Activated CD4-positive, CD25-positive, alpha-beta regulatory T cell treated with anti-CD3 and anti-CD28 coated beads, Interleukin-2, amount 50 U/mL, for 72 hours (primary cell): ENCODE results near the gene THAP6.
"Not testable (repeated sequence)": the region's sequence is repeated elsewhere in the genome, so short reads cannot be mapped to it uniquely, and the experiment has no call there.

Source experiments
- DNase-seq: peaks from one replicate; pipeline ENCODE4 v3.0.0; 2021

Gene THAP6

GRCh38 chr4:75527482-75527881 is 13.2 kb downstream of the THAP6 start:
- DNase-seq, result no peak

GRCh38 chr4:75530556-75531322 is 16.5 kb downstream of the THAP6 start:
- DNase-seq, result no peak

- not testable (repeated sequence) for DNase-seq
Measured at GRCh38 chr4:75531536-75532143, 17.4 kb downstream of the THAP6 start.

- not testable (repeated sequence) for DNase-seq
Measured at GRCh38 chr4:75533339-75533887, 19.1 kb downstream of the THAP6 start.

- DNase-seq, result not testable (repeated sequence)
Measured at GRCh38 chr4:75533926-75534325, 19.7 kb downstream of the THAP6 start.

- DNase-seq, result not testable (repeated sequence)
Measured at GRCh38 chr4:75537308-75537707, 23.0 kb downstream of the THAP6 start.

GRCh38 chr4:75542824-75543223 is 28.6 kb downstream of the THAP6 start:
- DNase-seq, result no peak

GRCh38 chr4:75544220-75544619 is 29.9 kb downstream of the THAP6 start:
- not testable (repeated sequence) for DNase-seq

GRCh38 chr4:75544870-75545269 is 30.6 kb downstream of the THAP6 start:
- no peak for DNase-seq

- no peak for DNase-seq
Measured at GRCh38 chr4:75545526-75545925, 31.3 kb downstream of the THAP6 start.

GRCh38 chr4:75547647-75548387 is 33.5 kb downstream of the THAP6 start:
- no peak for DNase-seq

GRCh38 chr4:75549019-75549418 is 34.7 kb downstream of the THAP6 start:
- DNase-seq, result no peak

GRCh38 chr4:75552452-75552851 is 38.2 kb downstream of the THAP6 start:
- DNase-seq, result no peak

- peak; percentile 35 for DNase-seq
Measured at GRCh38 chr4:75555294-75556164, 41.3 kb downstream of the THAP6 start, which contains the start of gene ODAPH. Gene ODAPH (plus strand): TSS chr4:75556066. CDS start chr4:75556083, 17 bp downstream.

- no peak for DNase-seq
Measured at GRCh38 chr4:75557696-75558095, 43.4 kb downstream of the THAP6 start.

GRCh38 chr4:75561789-75562188 is 47.5 kb downstream of the THAP6 start:
- DNase-seq, result no peak

- DNase-seq, result no peak
Measured at GRCh38 chr4:75564023-75564422, 49.8 kb downstream of the THAP6 start.

- DNase-seq, result no peak
Measured at GRCh38 chr4:75565481-75565880, 51.2 kb downstream of the THAP6 start.

GRCh38 chr4:75566911-75567310 is 52.6 kb downstream of the THAP6 start:
- no peak for DNase-seq

- no peak for DNase-seq
Measured at GRCh38 chr4:75567725-75568124, 53.5 kb downstream of the THAP6 start.
